Measurements from ENCODE around the gene SEPHS2.

Gene SEPHS2

DNA sequence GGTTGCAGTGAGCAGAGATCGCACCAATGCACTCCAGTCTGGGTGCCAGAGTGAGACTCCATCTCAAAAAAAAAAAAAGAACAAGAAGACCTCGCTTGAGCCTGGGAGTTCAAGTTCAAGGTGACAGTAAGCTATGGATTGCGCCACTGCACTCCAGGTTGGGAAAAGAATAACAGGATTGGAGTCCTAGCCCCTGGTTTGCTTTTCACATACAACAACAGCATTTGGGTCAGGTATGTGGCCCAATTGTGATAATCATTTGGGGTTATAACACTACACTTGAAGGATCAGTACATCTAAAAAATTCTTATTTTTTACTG lies 3.4 kb upstream of the SEPHS2 start:
- DNase-seq (ENCODE audit: insufficient read length, low spot score) (no peak), FAIRE-seq (no peak)
- TF ChIP-seq, protein P1, sequence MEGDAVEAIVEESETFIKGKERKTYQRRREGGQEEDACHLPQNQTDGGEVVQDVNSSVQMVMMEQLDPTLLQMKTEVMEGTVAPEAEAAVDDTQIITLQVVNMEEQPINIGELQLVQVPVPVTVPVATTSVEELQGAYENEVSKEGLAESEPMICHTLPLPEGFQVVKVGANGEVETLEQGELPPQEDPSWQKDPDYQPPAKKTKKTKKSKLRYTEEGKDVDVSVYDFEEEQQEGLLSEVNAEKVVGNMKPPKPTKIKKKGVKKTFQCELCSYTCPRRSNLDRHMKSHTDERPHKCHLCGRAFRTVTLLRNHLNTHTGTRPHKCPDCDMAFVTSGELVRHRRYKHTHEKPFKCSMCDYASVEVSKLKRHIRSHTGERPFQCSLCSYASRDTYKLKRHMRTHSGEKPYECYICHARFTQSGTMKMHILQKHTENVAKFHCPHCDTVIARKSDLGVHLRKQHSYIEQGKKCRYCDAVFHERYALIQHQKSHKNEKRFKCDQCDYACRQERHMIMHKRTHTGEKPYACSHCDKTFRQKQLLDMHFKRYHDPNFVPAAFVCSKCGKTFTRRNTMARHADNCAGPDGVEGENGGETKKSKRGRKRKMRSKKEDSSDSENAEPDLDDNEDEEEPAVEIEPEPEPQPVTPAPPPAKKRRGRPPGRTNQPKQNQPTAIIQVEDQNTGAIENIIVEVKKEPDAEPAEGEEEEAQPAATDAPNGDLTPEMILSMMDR (IDR thresholded peaks at IDR 0.05; ENCODE audit: insufficient read depth, missing control alignments), result no peak

DNA sequence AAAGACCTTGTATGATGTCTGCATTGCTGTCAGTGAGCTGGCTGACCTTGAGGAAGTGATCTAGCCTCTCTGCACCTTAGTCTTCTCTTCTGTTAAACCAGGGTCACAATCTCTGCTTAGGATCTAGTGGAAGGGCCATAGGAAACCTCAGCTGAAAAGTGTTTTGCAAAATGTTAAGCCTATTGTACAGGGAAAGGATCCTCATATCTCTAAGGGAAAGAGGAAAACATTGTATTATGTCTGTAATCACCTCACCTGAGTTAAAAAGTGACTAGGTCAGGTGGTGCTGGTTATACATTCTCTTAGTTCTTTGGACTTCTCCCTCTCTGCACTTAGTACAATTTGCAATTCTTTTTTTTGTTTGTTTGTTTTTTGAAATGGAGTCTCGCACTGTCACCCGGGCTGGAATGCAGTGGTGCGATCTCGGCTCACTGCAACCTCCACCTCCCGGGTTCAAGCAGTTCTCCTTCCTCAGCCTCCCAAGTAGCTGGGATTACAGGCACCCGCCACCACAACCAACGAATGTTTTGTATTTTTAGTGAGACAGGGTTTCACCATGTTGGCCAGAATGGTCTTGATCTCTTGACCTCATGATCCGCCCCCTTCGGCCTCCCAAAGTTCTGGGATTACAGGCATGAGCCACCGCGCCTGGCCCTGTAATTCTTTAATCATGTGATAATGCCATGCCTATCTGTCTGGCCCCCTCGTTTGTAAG lies 2.0 kb upstream of the SEPHS2 start:
- no peak for FAIRE-seq
- TF ChIP-seq, protein P1 (IDR thresholded peaks at IDR 0.05; ENCODE audit: insufficient read depth, missing control alignments), result no peak
- DNase-seq (ENCODE audit: insufficient read length, low spot score), result no peak

DNA sequence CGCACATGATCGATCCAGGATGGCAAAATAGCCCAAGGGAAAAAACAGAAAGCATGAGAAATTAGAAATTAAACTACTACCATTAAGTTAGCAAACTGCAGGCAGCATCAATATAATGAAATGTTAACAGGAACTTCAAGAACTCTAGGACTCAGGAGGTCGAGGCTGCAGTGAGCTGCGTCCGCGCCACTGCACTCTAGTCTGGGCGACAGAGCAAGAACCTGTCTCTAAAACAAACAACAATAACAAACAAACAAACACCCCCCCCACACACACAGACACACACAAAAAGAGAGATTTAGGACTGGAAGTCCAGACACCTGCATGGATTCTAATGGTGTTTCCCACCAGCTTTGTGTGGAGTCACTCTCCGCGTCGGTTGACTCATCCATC lies 525 bp upstream of the SEPHS2 start:
- no peak for DNase-seq (ENCODE audit: insufficient read length, low spot score)
- TF ChIP-seq, protein P1 (IDR thresholded peaks at IDR 0.05; ENCODE audit: insufficient read depth, missing control alignments), result no peak
- FAIRE-seq, result no peak

DNA sequence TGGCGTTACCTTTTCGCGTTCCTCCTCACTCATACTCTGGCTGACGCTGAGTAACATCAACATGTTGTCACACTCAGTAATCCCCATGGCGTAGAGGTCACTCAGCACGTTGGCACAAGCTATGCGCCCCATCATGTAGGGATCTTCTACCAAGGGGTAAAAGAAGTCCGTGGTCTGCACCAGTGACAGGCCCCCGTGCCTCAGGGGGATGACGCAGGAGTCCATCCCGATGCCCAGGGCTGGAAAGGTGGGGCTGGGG lies 596 bp downstream of the SEPHS2 start:
- TF ChIP-seq, protein P1 (IDR thresholded peaks at IDR 0.05; ENCODE audit: insufficient read depth, missing control alignments), result no peak
- FAIRE-seq (no peak), DNase-seq (ENCODE audit: insufficient read length, low spot score) (no peak)

DNA sequence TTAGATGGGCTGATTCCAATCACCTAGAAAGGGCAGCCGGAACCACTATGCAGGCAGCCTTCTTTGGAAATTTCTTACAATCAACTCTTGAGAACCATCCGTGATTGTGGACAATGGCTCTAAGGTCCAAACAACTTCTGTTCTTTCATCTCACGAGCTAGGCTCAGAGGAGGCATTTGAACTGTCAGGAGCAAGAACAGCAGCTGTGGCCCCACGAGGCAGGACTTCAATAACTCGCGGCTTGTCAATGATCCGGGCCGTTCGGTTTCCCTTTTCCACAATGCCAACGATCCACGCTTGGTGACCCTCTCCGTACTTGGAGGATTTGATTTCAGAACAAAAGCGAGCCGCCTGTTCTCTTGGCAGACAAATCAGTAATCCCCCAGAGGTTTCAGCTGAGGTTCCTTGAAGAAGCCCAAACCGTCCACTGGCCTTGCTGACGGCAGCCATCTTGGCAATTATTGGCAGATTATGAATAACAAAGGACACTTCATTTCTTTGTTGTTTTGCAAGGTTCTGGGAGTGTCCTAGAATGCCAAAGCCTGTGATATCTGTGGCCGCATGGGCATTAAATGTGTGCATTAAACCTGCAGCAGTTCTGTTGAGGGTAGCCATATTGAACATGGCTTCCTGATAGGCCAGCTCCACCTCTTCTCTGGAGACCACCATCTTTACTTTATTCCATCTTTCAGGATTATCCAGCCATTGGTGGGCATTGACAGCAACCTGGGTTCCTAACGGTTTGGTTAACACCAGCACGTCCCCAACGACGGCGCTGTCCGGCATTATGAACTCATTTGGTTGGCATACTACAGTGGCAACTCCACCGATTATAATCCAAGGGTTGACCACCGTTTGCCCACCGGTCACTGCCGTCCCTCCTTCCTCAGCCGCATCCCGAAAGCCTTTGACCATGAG lies 1.2 kb downstream of the SEPHS2 start:
- TF ChIP-seq, protein P1 (IDR thresholded peaks at IDR 0.05; ENCODE audit: insufficient read depth, missing control alignments), result no peak
- DNase-seq (ENCODE audit: insufficient read length, low spot score) (no peak), FAIRE-seq (no peak)

DNA sequence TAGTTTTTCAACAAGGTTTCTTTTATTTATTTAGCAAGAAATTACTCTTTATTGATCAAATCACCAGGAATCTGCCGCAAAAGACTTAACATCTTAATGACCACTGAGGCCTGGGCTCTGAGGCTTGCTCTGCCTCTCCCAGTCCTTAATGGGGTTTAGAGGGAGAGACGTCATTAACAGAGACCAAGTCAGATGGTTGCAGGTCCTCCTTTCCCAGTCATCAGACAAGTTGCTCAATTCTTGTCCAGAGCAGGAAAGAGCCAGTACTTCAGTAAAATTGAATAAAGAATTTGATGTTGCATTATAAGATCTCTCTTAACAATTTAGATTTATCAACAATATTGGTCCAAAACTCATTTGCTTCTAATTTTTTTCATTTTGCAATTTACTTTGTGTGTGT lies 2.0 kb downstream of the SEPHS2 start:
- FAIRE-seq, result no peak
- TF ChIP-seq, protein P1 (IDR thresholded peaks at IDR 0.05; ENCODE audit: insufficient read depth, missing control alignments), result no peak
- DNase-seq (ENCODE audit: insufficient read length, low spot score), result no peak

Measured in D721Med (cell line).